HG03432 (cell line): Measurements from ENCODE around the gene HDDC3.

Experiments
- ATAC-seq: cut with Tn5 transposase; IDR thresholded peaks from one replicate; pipeline ENCODE4 v1.9.1; 2021; ENCODE audit warnings: mild to moderate bottlenecking, moderate library complexity; ENCODE audit not compliant: unreplicated experiment

HDDC3 gene, protein sequence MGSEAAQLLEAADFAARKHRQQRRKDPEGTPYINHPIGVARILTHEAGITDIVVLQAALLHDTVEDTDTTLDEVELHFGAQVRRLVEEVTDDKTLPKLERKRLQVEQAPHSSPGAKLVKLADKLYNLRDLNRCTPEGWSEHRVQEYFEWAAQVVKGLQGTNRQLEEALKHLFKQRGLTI

DNA sequence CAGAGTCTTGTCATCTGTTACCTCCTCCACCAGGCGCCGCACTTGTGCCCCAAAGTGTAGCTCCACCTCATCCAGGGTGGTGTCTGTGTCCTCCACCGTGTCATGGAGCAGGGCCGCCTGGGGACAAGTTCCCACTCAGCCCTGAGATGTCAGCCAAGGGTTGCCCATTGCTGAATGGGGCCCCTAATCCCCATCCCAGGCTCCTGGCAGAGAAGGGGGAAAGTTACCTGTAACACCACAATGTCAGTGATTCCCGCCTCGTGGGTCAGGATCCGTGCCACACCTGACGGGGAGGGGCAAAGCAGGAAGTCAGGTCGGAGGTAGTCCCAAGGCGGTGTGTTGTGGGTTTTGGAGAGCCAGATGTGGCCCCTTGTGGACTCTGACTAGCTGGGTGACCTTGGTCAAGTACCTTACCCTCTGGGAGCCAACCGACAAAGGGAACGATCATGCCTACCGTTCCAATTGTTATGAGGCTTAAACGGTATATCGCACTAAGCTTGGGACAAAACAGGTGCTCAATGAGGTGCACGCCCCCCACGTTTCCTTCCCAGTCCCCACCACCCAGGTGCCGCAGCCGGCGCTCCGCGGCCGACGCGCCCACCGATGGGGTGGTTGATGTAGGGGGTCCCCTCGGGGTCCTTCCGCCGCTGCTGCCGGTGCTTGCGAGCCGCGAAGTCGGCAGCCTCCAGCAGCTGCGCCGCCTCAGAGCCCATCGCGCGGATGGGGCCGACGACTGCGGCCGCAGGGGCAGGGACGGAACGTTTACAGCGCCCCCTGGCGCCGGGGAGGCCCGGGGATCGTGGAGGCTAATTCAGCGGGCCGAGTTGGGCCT, at the start of gene HDDC3:
HDDC3 (minus strand) TSS at position 722 of the 832 bp plus-strand sequence; CDS start at position 713, 9 bp downstream.
- ATAC-seq: peak; percentile 48

DNA sequence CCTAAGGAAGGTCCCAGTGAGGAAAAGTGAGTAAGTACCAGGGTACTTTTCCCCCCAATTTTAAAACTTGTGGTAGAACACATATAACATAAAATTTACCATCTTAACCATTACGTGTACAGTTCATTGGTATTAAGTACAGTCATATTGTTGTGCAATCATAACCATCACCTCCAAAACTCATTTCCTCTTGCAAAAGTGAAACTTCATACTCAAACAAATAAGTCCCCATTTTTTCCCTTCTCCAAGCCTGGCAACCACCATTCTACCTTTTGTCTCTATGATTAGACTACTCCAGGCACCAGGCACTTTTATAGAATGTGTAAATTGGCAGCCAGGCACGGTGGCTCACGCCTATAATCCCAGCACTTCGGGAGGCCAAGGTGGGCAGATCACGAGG, 49.8 kb upstream of the HDDC3 start:
- ATAC-seq: peak; percentile 58

DNA sequence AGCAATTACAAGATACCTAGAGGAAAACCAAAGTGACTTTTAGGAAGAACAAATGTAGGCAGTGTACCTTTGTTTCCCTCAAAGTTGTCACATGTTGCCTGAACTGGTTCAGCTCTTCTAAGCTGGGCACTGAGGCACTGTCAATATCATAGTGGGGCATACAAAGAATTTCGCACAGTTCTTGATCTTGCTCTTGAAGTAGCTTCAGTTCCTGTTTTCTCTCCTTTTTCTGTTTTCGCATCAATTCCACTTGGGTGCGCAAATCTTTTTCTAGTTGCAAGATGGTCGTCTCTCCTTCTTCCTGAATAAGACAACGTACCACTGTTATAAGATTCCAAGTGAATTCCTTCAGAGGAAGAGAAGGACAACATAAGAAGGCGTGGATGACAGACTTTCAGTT, 49.3 kb upstream of the HDDC3 start:
- ATAC-seq: peak; percentile 89

DNA sequence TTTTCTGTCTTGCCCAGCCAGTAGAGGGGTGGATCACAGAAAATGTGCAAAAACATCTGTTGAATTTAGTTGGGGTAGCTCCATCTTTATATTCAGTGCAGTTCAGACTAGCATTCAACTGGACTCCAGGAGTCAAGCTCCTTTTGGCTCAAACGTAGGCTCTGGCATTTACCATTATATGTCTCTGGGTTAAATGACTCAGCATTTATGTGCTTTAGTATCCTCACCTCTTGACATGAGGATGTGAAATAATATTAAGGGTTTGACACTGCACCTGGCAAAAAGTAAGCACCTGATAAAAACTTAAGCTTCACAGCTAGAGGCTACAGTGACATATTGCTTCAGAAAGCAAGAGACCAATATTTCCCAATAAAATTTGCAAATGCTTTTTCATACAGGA, 47.2 kb upstream of the HDDC3 start:
- no peak for ATAC-seq

DNA sequence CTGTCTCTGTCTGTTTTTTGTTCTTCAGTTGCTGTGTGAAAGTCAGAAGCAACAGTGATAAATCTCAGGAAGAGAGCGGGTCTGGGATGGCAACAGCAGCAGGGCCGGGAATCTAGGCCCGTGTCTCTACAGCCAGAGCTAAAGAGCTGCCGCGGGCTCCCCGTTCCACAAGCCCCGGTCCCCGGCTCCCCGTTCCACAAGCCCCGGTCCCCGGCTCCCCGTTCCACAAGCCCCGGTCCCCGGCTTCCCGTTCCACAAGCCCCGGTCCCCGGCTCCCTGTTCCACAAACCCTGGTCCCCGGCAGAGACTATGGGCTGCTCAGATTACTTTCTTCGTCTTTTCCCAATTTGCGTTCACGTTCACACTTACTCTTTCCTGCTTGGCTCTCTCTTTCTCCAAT, 41.9 kb upstream of the HDDC3 start:
- no peak for ATAC-seq

DNA sequence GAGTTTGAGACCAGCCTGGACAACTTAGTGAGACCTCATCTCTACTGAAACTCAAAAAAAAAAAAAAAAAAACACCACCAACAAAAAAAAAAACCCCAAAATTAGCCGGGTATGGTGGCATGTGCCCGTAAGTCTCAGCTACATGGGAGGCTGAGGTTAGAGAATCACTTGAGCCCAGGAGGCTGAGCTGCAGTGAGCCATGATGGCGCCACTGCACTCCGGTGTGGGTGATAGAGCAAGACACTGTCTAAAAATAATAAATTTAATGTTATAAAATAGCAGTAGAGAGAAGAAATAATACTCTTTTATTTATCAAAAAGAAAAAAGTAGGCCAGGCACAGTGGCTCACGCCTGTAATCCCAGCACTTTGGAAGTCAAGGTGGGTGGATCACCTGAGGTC, 39.8 kb upstream of the HDDC3 start:
- no peak for ATAC-seq

DNA sequence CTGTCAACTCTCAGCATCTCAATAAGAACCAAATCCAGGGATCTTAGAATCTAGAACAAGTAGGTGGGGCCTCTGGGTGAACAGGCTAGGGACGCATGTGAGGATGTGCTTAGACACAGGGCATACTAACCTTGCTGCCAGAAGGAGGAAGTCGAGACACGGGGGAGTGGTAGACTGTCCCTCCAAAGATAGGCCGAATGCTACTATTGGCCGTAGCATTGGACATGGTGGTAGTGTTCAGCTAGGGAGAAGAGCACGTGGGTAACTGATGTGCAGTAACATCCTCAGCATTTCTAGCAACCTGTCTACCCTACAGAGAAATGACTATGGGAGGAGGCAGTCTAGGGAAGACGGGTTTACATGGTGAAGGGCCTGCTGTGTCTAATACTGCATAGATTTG, 37.9 kb upstream of the HDDC3 start:
- no peak for ATAC-seq

DNA sequence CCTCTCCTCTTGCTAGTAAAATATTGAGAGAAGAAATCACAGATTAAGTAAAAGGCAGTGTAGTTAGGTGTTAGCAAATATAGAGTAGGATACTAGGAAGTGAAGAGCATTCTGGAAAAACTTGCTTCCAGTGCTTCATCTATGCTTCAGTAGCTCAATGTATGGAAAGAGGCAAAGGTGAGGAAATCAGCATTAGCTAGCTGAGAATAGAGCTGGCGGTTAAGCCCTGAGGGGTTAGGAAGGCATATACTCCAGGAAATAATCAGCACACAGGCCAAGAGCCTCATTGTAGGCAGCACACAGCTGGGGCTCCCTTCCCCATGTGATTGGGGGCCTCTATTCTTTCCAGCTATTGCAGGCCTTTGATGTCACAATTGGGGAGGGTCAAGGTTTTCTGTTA, 36.1 kb upstream of the HDDC3 start:
- ATAC-seq: no peak

DNA sequence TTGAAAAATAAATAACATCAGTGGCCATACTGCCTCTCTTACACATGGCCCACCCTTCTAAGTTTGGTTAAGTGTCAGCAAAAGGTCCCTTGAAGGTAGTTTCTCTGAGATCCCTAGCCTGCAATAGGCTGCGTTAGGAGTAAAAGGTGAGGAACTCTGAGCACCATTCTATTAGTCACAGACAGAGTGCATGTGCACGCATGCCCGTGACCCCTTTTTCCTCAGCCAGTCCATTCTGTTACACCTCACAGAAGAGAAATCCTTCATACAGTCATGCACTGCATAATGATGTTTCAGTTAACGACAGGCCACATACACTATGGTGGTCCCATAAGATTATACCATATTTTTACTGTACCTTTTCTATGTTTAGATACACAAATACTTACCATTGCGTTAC, 34.9 kb upstream of the HDDC3 start:
- ATAC-seq: no peak

DNA sequence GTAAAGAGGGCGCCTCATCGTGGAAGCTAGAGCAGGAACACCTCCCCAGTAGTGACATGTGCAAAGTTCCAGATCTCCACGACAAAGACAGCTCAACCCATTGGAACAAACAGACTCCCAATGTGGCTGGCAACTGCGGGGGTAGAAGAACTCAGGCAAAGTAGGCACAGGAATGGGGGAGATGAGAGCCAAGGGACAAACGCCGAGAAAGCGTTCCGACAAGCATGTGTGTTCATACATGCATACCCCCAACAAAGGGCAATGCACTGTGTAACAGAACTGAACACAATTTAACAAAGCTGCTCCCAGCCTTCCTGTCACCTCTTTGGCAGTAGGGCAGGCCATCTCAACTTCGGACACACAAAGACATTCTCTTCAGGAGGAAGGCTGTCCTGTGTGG, 33.9 kb upstream of the HDDC3 start:
- no peak for ATAC-seq

DNA sequence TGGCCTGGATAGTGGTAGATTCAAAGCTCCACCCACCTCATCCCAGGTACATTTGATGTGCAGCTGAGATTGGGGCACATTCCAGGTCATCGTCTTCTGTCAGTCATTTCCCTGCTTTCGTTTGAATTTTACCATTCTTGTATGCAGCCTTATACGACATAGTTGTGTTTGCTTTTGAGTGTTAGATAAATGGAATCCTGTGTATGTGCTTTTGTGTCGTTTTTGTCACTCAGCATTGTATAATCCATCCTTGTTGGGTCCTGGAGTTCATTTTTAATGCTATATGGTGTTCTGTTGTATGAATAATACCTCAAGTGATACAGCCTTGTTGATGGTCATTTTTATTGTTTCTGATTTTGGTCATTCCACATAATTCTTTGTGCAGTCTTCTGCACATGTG, 29.7 kb upstream of the HDDC3 start:
- no peak for ATAC-seq

DNA sequence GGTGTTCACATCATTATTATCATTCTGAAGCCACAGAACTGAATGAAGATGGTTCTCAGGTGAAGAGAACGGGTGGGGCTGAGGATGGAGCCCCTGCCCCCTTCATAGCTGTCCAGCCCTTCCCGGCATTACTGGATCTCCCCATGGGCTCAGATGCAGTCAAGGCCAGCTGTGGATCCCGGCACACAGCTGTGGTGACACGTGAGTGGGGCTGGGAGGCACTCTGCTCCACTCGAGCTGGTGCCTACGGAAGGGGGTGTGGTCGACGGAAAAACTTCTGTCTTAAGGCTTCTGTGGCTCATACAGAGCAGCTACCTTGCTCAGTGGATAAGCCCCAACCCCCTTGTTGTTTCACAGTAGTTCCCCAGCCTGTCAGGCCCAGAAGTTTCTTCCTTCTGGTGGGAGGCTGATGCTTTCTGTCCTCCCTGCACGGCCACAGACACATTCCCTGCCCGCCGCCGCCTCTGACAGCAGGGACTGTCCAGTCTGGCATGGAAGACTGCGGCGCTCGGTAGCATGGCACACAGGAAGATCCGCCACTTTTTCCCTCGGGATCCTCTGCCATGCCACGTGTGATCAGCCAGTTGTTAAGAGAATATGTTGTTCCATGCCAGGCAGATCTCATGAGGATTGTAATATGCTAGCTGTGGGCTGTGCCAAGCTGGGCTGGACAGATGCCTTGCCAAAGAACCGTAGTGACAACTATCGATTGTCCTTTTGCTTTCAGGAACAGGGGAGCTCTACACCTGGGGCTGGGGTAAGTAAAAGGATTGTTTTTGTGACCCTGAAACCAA, 28.1 kb upstream of the HDDC3 start:
- no peak for ATAC-seq

DNA sequence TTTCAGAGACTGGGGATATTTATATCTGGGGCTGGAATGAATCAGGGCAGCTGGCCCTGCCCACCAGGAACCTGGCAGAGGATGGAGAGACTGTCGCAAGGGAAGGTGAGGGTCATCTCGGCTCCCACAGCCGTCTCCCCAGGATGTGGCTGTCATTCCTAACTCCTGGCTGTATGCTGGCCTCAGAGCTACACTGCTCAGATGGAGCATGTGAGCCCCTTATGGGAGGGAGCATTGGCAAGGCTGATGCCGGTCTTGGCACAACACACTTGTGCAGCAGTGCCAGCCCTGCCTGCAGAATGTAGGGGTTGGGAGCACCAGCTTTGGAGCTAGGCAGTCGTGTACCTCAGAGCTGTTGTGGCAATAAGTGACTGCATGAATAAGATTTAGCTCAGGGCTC, 27.5 kb upstream of the HDDC3 start:
- ATAC-seq: no peak

DNA sequence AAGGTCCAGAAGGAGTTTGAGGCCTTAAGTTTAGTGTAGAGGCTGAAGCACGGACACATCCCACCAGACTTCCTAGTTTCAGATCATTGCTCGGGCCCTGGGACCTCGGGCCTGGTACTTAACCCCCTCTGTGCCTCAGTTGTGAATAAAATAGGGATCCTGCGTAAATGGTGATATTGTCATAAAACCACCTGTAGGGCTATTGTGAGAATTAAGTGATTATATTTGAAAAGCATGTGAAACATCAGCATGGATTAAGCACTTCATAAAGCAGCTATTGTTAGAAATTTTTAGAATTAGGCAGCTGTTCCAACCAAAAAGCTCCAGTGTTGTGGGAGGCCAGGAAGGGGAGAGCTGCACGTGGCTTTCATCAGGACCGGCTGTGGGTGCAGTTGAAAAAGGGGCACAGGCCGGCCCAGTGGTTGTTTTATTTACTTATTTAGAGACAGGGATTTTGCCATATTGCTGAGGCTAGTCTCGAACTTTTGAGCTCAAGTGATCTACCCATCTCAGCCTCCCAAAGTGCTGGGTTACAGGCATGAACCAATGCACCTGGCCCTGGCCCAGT, 26.8 kb upstream of the HDDC3 start:
- no peak for ATAC-seq

DNA sequence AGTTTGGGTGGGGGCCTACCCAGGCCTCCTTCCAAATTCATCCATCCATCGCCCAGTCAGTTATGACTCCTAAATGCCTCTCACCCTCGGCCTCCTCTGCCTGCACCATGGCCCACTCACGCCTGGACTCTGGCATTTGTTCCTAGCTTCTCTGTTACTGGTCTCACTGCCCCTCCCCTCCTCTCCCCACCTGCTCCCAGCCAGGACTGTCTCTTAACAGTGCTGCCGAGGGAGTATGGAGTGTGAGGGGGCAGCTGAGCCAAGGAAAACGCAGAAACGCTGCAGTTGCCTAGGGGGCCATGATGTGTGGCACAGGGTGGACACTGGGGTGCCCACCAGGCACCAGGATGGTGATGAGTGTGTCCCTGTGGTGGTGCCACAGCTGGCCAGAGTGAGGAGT, 25.4 kb upstream of the HDDC3 start:
- ATAC-seq: no peak

DNA sequence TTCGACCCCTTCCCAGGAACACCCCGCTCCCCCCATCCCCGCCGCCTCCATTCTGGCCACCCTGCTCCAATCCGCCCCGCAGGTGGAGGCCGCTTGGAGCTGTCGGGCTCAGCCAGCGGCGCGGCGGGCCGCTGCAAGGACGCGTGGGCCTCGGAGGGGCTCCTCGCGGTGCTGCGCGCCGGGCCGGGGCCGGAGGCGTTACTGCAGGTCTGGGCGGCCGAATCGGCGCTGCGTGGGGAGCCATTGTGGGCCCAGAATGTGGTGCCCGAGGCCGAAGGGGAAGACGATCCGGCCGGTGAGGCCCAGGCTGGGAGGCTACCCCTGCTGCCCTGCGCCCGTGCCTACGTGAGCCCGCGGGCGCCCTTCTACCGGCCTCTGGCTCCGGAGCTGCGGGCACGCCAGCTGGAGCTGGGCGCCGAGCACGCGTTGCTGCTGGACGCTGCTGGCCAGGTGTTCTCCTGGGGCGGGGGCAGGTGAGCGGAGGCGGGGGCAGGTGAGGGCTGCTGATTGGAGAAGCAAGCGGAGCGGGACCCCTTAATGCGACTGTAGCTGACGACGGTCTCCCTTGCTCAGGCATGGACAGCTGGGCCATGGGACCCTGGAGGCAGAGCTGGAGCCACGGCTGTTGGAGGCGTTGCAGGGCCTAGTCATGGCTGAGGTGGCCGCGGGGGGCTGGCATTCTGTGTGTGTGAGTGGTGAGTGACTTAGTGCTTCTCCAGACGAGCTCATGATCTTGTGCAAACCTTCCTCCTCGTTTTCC, 24.9 kb upstream of the HDDC3 start:
- no peak for ATAC-seq

DNA sequence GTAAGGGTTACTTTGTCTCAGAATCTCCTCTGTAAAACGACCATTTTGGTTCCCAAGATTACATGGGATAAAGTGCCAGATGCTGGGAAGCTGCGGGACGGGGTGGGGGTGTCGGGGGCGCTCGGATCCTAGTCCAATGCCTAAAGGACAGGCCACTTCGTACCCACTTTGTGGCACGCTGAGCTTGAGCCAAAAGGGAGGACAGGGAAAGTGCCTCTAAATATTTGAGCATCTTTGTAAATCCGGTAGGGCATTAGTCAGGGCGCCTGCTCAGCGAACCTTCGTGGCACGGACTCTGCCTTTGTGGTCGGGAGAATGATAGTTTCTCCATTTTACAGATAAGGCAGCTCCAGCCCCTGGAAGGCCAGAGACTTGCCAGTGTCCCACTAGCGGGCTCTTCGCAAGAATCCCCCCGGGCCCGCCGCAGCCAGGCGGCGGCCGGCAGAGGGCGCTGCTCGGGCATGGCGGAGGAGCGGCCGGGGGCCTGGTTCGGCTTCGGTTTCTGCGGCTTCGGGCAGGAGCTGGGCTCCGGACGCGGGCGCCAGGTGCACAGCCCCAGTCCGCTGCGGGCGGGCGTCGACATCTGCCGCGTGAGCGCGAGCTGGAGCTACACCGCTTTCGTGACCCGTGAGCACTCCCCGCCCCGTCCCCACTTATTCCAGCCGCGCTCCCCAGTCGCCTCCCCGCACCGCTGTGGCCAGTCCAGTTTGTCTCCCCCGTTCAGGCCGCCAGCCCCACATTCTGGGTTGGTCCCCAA, 24.1 kb upstream of the HDDC3 start:
- ATAC-seq: no peak

DNA sequence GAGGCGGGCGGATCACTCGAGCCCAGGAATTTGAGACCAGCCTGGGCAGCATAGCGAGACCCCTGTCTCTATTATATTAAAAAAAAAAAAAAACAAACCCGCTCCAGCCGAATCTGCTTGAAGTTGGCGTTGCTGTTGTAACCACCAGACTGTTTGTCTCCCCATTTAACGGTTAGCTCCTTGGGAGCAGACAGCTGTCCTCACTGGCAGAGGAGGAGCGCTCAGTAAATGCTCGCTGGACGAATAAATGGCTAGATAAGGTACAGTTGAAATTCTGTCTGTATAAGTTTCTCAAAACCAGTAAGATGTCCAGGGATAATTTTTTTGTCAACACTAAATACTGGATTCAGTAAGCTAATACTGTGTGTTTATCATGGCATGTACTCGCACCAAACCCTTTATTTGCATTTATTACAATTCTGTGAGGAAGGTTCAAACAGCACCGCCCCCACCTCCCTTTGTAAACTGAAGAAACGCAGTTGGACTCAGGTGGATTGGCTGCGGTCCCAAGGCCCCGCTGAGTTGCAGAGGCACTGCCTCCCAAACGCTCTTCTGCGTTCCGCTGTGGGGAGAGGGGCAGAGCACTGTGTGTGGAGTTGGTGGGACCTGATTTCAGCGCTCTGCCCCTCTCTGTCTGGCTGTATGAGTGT, 23.4 kb upstream of the HDDC3 start:
- ATAC-seq: no peak
